GM19438 (cell line): ENCODE results near the gene MACROH2A2.
A peak's percentile ranks its signal among the peaks of the same experiment; 100 is the strongest.
"Not testable (repeated sequence)": the region's sequence is repeated elsewhere in the genome, so short reads cannot be mapped to it uniquely, and the experiment has no call there.

Experiments used
- ATAC-seq: cut with Tn5 transposase; IDR thresholded peaks from one replicate; pipeline ENCODE4 v1.9.1; 2021; ENCODE audit warnings: low read depth; ENCODE audit not compliant: unreplicated experiment

The MACROH2A2 gene

GRCh38 chr10:70146489-70147258, 94.0 kb downstream of the MACROH2A2 start, which contains the start of gene TYSND1:
Gene TYSND1 (minus strand): TSS chr10:70146700. CDS start chr10:70146586, 114 bp downstream.
- peak; percentile 86 for ATAC-seq

- no peak for ATAC-seq
These were observed 94.6 kb downstream of the MACROH2A2 start for GRCh38 chr10:70147259-70147625.

- no peak for ATAC-seq
These were observed 95.9 kb downstream of the MACROH2A2 start for GRCh38 chr10:70148516-70148915.

- ATAC-seq = no peak
These were observed 102.7 kb downstream of the MACROH2A2 start for GRCh38 chr10:70155255-70155838.

- ATAC-seq = no peak
These were observed 105.5 kb downstream of the MACROH2A2 start for GRCh38 chr10:70158113-70158512.

- not testable (repeated sequence) for ATAC-seq
These were observed 106.7 kb downstream of the MACROH2A2 start for GRCh38 chr10:70159366-70159765.

- ATAC-seq = no peak
These were observed 108.2 kb downstream of the MACROH2A2 start for GRCh38 chr10:70160798-70161197.
